ENCODE data around the gene GNG14. TPM values are rescaled to one million over a fixed set of nuclear protein-coding genes. Genes with fewer than 3 reads are reported as not detected.
A peak's percentile ranks its signal among the peaks of the same experiment; 100 is the strongest.
"Not testable (repeated sequence)": the region's sequence is repeated elsewhere in the genome, so short reads cannot be mapped to it uniquely, and the experiment has no call there.

The GNG14 gene
- total and polyA plus RNA-seq, 8 donors = not detected

- ATAC-seq (peak in 2 of 4 donors; percentile 29 to 33), DNase-seq (no peak)
- WGBS, 2 donors = 2% methylated on average over 25 to 36 of the region's 36 CpGs
Measured at GRCh38 chr19:12695997-12696365, 8.2 kb downstream of the GNG14 start.

DNA sequence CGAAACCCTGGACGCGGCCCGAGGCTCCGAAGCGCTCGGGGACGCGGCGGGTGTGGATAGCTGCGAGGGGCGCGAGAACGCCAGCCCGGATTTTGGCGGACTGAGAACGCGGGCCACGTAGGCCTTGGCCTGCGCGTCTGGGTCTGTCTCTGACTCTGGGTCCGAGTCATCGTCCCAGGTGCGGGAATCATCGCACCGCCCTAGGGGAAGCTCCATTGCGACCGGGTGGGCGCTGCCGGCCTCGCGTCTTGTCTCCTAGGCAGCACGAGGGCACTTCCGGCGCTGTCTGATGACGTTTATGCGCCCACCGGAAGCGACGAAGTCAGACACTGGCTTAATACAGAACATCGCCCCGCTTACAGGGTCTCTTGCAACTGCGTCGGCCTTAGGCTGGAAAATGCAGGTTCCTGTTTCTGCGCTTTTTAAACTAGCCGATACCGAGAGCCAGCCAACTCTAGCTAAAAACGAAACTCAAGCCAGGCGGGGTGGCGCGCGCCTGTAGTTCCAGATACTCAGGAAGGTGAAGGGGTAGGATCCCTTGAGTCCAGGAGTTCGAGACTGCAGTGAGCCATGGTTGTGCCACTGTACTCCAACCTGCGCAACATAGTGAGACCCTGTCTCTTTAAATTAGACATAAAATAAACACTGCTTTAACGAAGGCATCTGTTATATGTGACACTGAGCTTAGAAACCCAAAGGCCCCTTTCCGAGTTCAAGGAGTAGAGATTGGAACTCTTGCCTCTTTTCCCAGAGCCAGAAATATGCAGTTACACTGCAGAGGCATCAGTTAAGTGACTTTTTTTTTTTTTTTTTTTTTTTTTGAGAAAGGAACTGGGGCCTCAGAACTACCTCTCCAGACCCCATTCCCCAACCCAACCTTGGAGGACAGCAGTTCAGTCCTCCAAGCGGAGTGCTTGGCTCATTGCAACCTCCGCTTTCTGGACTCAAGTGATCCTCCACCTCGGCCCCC is 8.9 kb downstream of the GNG14 start, which contains the start of gene FBXW9:
Gene FBXW9, minus strand, starts transcription at position 266 of the 970 bp plus-strand sequence. Its CDS starts 50 bp downstream, at position 216.
- ATAC-seq (peak; percentile 92 to 96 (median 96)), FAIRE-seq (no peak)
- 6 to 7% methylated on average over 56 to 59 of the region's 59 CpGs for WGBS, 2 donors

More at GRCh38 chr19:12695997-12696365, 8.2 kb downstream of the GNG14 start:
- Histone ChIP-seq H3K4me1 (peaks cover 3 to 9% (median 6%) of the 10 kb centered on the region in 3 donors), H3K4me3 (peak overlapping the region; percentile 61 to 88 (median 80)), H3K27ac (peak overlapping the region in 1 of 4 donors; percentile 75), H3K9me3 (no peaks in the 10 kb centered on the region), H3K36me3 (peaks cover 0 to 5% (median 4%) of the 10 kb centered on the region in 3 donors), H3K27me3 (no peaks in the 10 kb centered on the region)
- TF ChIP-seq, protein P1, sequence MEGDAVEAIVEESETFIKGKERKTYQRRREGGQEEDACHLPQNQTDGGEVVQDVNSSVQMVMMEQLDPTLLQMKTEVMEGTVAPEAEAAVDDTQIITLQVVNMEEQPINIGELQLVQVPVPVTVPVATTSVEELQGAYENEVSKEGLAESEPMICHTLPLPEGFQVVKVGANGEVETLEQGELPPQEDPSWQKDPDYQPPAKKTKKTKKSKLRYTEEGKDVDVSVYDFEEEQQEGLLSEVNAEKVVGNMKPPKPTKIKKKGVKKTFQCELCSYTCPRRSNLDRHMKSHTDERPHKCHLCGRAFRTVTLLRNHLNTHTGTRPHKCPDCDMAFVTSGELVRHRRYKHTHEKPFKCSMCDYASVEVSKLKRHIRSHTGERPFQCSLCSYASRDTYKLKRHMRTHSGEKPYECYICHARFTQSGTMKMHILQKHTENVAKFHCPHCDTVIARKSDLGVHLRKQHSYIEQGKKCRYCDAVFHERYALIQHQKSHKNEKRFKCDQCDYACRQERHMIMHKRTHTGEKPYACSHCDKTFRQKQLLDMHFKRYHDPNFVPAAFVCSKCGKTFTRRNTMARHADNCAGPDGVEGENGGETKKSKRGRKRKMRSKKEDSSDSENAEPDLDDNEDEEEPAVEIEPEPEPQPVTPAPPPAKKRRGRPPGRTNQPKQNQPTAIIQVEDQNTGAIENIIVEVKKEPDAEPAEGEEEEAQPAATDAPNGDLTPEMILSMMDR (IDR thresholded peaks at IDR 0.05) = no peak
- no peak for FAIRE-seq
- intact Hi-C loops (cut with DNase I) = no loop called here

GRCh38 chr19:12697425-12697824 is 9.6 kb downstream of the GNG14 start:
- H3K9me3 ChIP-seq; H3K4me1 ChIP-seq; H3K27ac ChIP-seq; intact Hi-C loops (cut with DNase I); ATAC-seq; H3K4me3 ChIP-seq; H3K27me3 ChIP-seq; DNase-seq; FAIRE-seq: not testable (repeated sequence)
- peaks cover 0 to 18% (median 10%) of the 10 kb centered on the region in 3 donors for H3K36me3 ChIP-seq
- 94 to 96% methylated on average over 22 of the region's 22 CpGs for WGBS, 2 donors

More for the DNA sequence above, 8.9 kb downstream of the GNG14 start, which contains the start of gene FBXW9:
- Histone ChIP-seq H3K4me3 (peak within 1 kb of the TSS; percentile 61 to 88 (median 80)), H3K4me1 (peaks cover 3 to 9% (median 6%) of the 10 kb centered on the region in 3 donors), H3K27ac (peak within 1 kb of the TSS; percentile 66 to 78 (median 73)), H3K27me3 (no peaks in the 10 kb centered on the region), H3K36me3 (peaks cover 0 to 11% (median 10%) of the 10 kb centered on the region in 3 donors), H3K9me3 (no peaks in the 10 kb centered on the region)
- DNase-seq = peak; percentile 90 to 98 (median 94)
- TF ChIP-seq, protein P1 (IDR thresholded peaks at IDR 0.05) = no peak
- intact Hi-C loops (cut with DNase I) = no loop called here

- Histone ChIP-seq H3K36me3 (peaks cover 0 to 25% (median 10%) of the 10 kb centered on the region in 3 donors), H3K27me3 (no peaks in the 10 kb centered on the region), H3K4me1 (peaks cover 3 to 9% (median 6%) of the 10 kb centered on the region in 3 donors), H3K27ac (no peak overlapping the region), H3K4me3 (no peak overlapping the region), H3K9me3 (no peaks in the 10 kb centered on the region)
- TF ChIP-seq, protein P1 (IDR thresholded peaks at IDR 0.05) = no peak
- FAIRE-seq (no peak), DNase-seq (no peak), ATAC-seq (no peak)
- WGBS, 2 donors = 82 to 85% methylated on average over 6 of the region's 6 CpGs
- intact Hi-C loops (cut with DNase I) = no loop called here
Measured at GRCh38 chr19:12698138-12698537, 10.3 kb downstream of the GNG14 start.

- WGBS, 2 donors = 88 to 89% methylated on average over 30 to 33 of the region's 33 CpGs
Measured at GRCh38 chr19:12701596-12702282, 13.9 kb downstream of the GNG14 start.

More at GRCh38 chr19:12701596-12702282, 13.9 kb downstream of the GNG14 start:
- TF ChIP-seq, protein P1 (IDR thresholded peaks at IDR 0.05) = no peak
- no peak for ATAC-seq
- Histone ChIP-seq H3K27ac (no peak overlapping the region), H3K4me3 (no peak overlapping the region), H3K9me3 (no peaks in the 10 kb centered on the region), H3K36me3 (peaks cover 0 to 51% (median 26%) of the 10 kb centered on the region in 3 donors), H3K4me1 (peaks cover 0 to 3% (median 0%) of the 10 kb centered on the region in 3 donors), H3K27me3 (no peaks in the 10 kb centered on the region)
- no peak for DNase-seq
- intact Hi-C loops (cut with DNase I) = no loop called here
- no peak for FAIRE-seq

Data from pancreas (tissue), 10 donors.